Memory B cell (primary cell): Measurements from ENCODE around the gene OVCA2.

Experiments used
- ATAC-seq: fragments of 150-1000 bp; cut with Tn5 transposase; 2 replicates; pipeline ENCODE4 v1.10.0; 2021; ENCODE audit warnings: low read depth, mild to moderate bottlenecking, moderate library complexity
- DNase-seq, 2 donors: peaks; one replicate each; pipeline ENCODE4 v3.0.0; 2022; ENCODE audit warnings: low spot score in 2 of 2
- H3K27ac Mint-ChIP-seq: one replicate; pipeline ENCODE4 v1.8.0; 2022; ENCODE audit warnings: mild to moderate bottlenecking, moderate library complexity, mixed read lengths
- H3K27me3 Mint-ChIP-seq: one replicate; pipeline ENCODE4 v1.8.0; 2022; ENCODE audit warnings: mixed read lengths
- H3K36me3 Mint-ChIP-seq: one replicate; pipeline ENCODE4 v1.8.0; 2022; ENCODE audit warnings: mild to moderate bottlenecking, mixed read lengths
- H3K4me1 Mint-ChIP-seq: one replicate; pipeline ENCODE4 v1.8.0; 2022; ENCODE audit warnings: mixed read lengths
- H3K4me3 Mint-ChIP-seq: one replicate; pipeline ENCODE4 v1.8.0; 2022; ENCODE audit warnings: mild to moderate bottlenecking, moderate library complexity, mixed read lengths
- H3K9me3 Mint-ChIP-seq: one replicate; pipeline ENCODE4 v1.8.0; 2022; ENCODE audit warnings: mixed read lengths

Gene OVCA2

GRCh38 chr17:2041561-2042389 is at the start of gene OVCA2:
TSS of gene OVCA2 (plus strand) at chr17:2042022. CDS start at chr17:2042048, 26 bp downstream.
- peak within 1 kb of the TSS; percentile 98 for H3K4me3 Mint-ChIP-seq
- peaks cover 18% of the 10 kb centered on the region for H3K36me3 Mint-ChIP-seq
- peak within 1 kb of the TSS; percentile 98 for H3K27ac Mint-ChIP-seq
- no peaks in the 10 kb centered on the region for H3K27me3 Mint-ChIP-seq
- peaks cover 15% of the 10 kb centered on the region for H3K4me1 Mint-ChIP-seq
- no peaks in the 10 kb centered on the region for H3K9me3 Mint-ChIP-seq
- ATAC-seq (peak; percentile 97), DNase-seq (peak; percentile 97 to 98)

- no peaks in the 10 kb centered on the region for H3K36me3 Mint-ChIP-seq
- no peak overlapping the region for H3K4me3 Mint-ChIP-seq
- no peak for ATAC-seq
- no peak for DNase-seq
- H3K27me3 Mint-ChIP-seq, result peaks cover 19% of the 10 kb centered on the region
- H3K27ac Mint-ChIP-seq, result no peak overlapping the region
- no peaks in the 10 kb centered on the region for H3K9me3 Mint-ChIP-seq
- no peaks in the 10 kb centered on the region for H3K4me1 Mint-ChIP-seq
These were observed 49.3 kb upstream of the OVCA2 start for GRCh38 chr17:1992541-1992940.

- H3K27me3 Mint-ChIP-seq, result peaks cover 20% of the 10 kb centered on the region
These were observed 47.1 kb upstream of the OVCA2 start for GRCh38 chr17:1994707-1995106.

GRCh38 chr17:1995321-1995892 is 46.4 kb upstream of the OVCA2 start:
- Mint-ChIP-seq H3K27me3 (peaks cover 24% of the 10 kb centered on the region), H3K27ac (no peak overlapping the region), H3K4me1 (peaks cover 2% of the 10 kb centered on the region), H3K4me3 (no peak overlapping the region), H3K9me3 (no peaks in the 10 kb centered on the region), H3K36me3 (peaks cover 3% of the 10 kb centered on the region)
- DNase-seq (no peak), ATAC-seq (no peak)

More at GRCh38 chr17:1994707-1995106, 47.1 kb upstream of the OVCA2 start:
- peaks cover 3% of the 10 kb centered on the region for H3K36me3 Mint-ChIP-seq
- H3K4me1 Mint-ChIP-seq, result peaks cover 2% of the 10 kb centered on the region
- H3K9me3 Mint-ChIP-seq, result no peaks in the 10 kb centered on the region
- no peak for DNase-seq
- H3K27ac Mint-ChIP-seq, result no peak overlapping the region
- ATAC-seq, result no peak
- H3K4me3 Mint-ChIP-seq, result no peak overlapping the region

GRCh38 chr17:1995907-1996799 is 45.7 kb upstream of the OVCA2 start:
- DNase-seq (no peak), ATAC-seq (no peak)
- Mint-ChIP-seq H3K27me3 (peaks cover 22% of the 10 kb centered on the region), H3K4me3 (no peak overlapping the region), H3K36me3 (peaks cover 3% of the 10 kb centered on the region), H3K27ac (no peak overlapping the region), H3K9me3 (no peaks in the 10 kb centered on the region), H3K4me1 (peaks cover 2% of the 10 kb centered on the region)

GRCh38 chr17:1996800-1997288 is 45.0 kb upstream of the OVCA2 start:
- Mint-ChIP-seq H3K36me3 (peaks cover 3% of the 10 kb centered on the region), H3K27me3 (peaks cover 22% of the 10 kb centered on the region), H3K4me3 (no peak overlapping the region), H3K9me3 (no peaks in the 10 kb centered on the region), H3K4me1 (peaks cover 2% of the 10 kb centered on the region), H3K27ac (no peak overlapping the region)
- DNase-seq, result no peak
- ATAC-seq, result no peak

- no peaks in the 10 kb centered on the region for H3K9me3 Mint-ChIP-seq
- H3K36me3 Mint-ChIP-seq, result peaks cover 3% of the 10 kb centered on the region
- DNase-seq (no peak), ATAC-seq (no peak)
- H3K27me3 Mint-ChIP-seq, result peaks cover 22% of the 10 kb centered on the region
- H3K27ac Mint-ChIP-seq, result no peak overlapping the region
- no peak overlapping the region for H3K4me3 Mint-ChIP-seq
- H3K4me1 Mint-ChIP-seq, result peaks cover 2% of the 10 kb centered on the region
These were observed 44.4 kb upstream of the OVCA2 start for GRCh38 chr17:1997289-1997926.

- H3K4me3 Mint-ChIP-seq, result no peak overlapping the region
- H3K27me3 Mint-ChIP-seq, result peaks cover 25% of the 10 kb centered on the region
- no peak for ATAC-seq
These were observed 43.7 kb upstream of the OVCA2 start for GRCh38 chr17:1997927-1998742.

GRCh38 chr17:1999557-2000251 is 42.1 kb upstream of the OVCA2 start:
- Mint-ChIP-seq H3K4me3 (no peak overlapping the region), H3K27ac (no peak overlapping the region), H3K36me3 (peaks cover 3% of the 10 kb centered on the region), H3K4me1 (peaks cover 2% of the 10 kb centered on the region), H3K27me3 (peaks cover 27% of the 10 kb centered on the region), H3K9me3 (no peaks in the 10 kb centered on the region)
- ATAC-seq (no peak), DNase-seq (no peak)

More at GRCh38 chr17:1997927-1998742, 43.7 kb upstream of the OVCA2 start:
- Mint-ChIP-seq H3K4me1 (peaks cover 2% of the 10 kb centered on the region), H3K27ac (no peak overlapping the region), H3K36me3 (peaks cover 3% of the 10 kb centered on the region), H3K9me3 (no peaks in the 10 kb centered on the region)
- DNase-seq, result no peak

- Mint-ChIP-seq H3K27me3 (peaks cover 16% of the 10 kb centered on the region), H3K36me3 (peaks cover 3% of the 10 kb centered on the region)
These were observed 39.0 kb upstream of the OVCA2 start for GRCh38 chr17:2002767-2003329.

GRCh38 chr17:2003525-2003924 is 38.3 kb upstream of the OVCA2 start:
- no peaks in the 10 kb centered on the region for H3K9me3 Mint-ChIP-seq

More at GRCh38 chr17:2002767-2003329, 39.0 kb upstream of the OVCA2 start:
- Mint-ChIP-seq H3K4me3 (no peak overlapping the region), H3K4me1 (peaks cover 2% of the 10 kb centered on the region), H3K27ac (no peak overlapping the region), H3K9me3 (no peaks in the 10 kb centered on the region)
- DNase-seq (no peak), ATAC-seq (no peak)

GRCh38 chr17:2004435-2004952 is 37.3 kb upstream of the OVCA2 start:
- ATAC-seq (no peak), DNase-seq (no peak)
- H3K9me3 Mint-ChIP-seq, result no peaks in the 10 kb centered on the region
- H3K36me3 Mint-ChIP-seq, result peaks cover under 1% of the 10 kb centered on the region
- no peaks in the 10 kb centered on the region for H3K4me1 Mint-ChIP-seq
- no peak overlapping the region for H3K27ac Mint-ChIP-seq
- no peak overlapping the region for H3K4me3 Mint-ChIP-seq
- peaks cover 15% of the 10 kb centered on the region for H3K27me3 Mint-ChIP-seq

More at GRCh38 chr17:2003525-2003924, 38.3 kb upstream of the OVCA2 start:
- peaks cover 3% of the 10 kb centered on the region for H3K36me3 Mint-ChIP-seq
- H3K4me3 Mint-ChIP-seq, result no peak overlapping the region
- ATAC-seq, result no peak
- peaks cover 2% of the 10 kb centered on the region for H3K4me1 Mint-ChIP-seq
- no peak overlapping the region for H3K27ac Mint-ChIP-seq
- no peak for DNase-seq
- H3K27me3 Mint-ChIP-seq, result peaks cover 16% of the 10 kb centered on the region
